ENCODE results near the gene CHST15.

The CHST15 gene

GRCh38 chr10:124066781-124067714 is 26.4 kb downstream of the CHST15 start:
- no peak for DNase-seq

- DNase-seq: no peak
Observed at GRCh38 chr10:124066126-124066700, 27.2 kb downstream of the CHST15 start.

GRCh38 chr10:124065382-124066125 is 27.8 kb downstream of the CHST15 start:
- no peak for DNase-seq

GRCh38 chr10:124064676-124065075 is 28.7 kb downstream of the CHST15 start:
- peak in 1 of 56 donors; percentile 8 for DNase-seq

GRCh38 chr10:124063750-124064603 is 29.4 kb downstream of the CHST15 start:
- DNase-seq: peak in 2 of 56 donors; percentile 26 to 27

- DNase-seq: no peak
Observed at GRCh38 chr10:124062390-124062789, 31.0 kb downstream of the CHST15 start.

GRCh38 chr10:124061030-124061429 is 32.4 kb downstream of the CHST15 start:
- no peak for DNase-seq

- no peak for DNase-seq
Observed at GRCh38 chr10:124060148-124060720, 33.2 kb downstream of the CHST15 start.

- DNase-seq: no peak
Observed at GRCh38 chr10:124059551-124059950, 33.8 kb downstream of the CHST15 start.

- no peak for DNase-seq
Observed at GRCh38 chr10:124058346-124059003, 34.9 kb downstream of the CHST15 start.

- no peak for DNase-seq
Observed at GRCh38 chr10:124057601-124058000, 35.8 kb downstream of the CHST15 start.

- DNase-seq: no peak
Observed at GRCh38 chr10:124056337-124056980, 36.9 kb downstream of the CHST15 start.

GRCh38 chr10:124053971-124054370 is 39.4 kb downstream of the CHST15 start:
- no peak for DNase-seq

- no peak for DNase-seq
Observed at GRCh38 chr10:124052561-124052960, 40.8 kb downstream of the CHST15 start.

- no peak for DNase-seq
Observed at GRCh38 chr10:124050021-124051015, 43.1 kb downstream of the CHST15 start.

- peak in 15 of 56 donors; percentile 7 to 61 (median 43) for DNase-seq
Observed at GRCh38 chr10:124049484-124049883, 43.9 kb downstream of the CHST15 start.

- no peak for DNase-seq
Observed at GRCh38 chr10:124048371-124049290, 44.8 kb downstream of the CHST15 start.
